ELR (cell line): Measurements from ENCODE around the gene DUSP12.

ENCODE experiments used
- DNase-seq: peaks from one replicate; pipeline ENCODE4 v3.0.0-alpha.2; 2015; ENCODE audit warnings: low read depth

Gene DUSP12

GRCh38 chr1:161770250-161770649 lies 20.7 kb downstream of the DUSP12 start:
- no peak for DNase-seq

GRCh38 chr1:161771161-161771560 lies 21.6 kb downstream of the DUSP12 start:
- DNase-seq: no peak

- no peak for DNase-seq
Observed at GRCh38 chr1:161771973-161772372, 22.4 kb downstream of the DUSP12 start.

- no peak for DNase-seq
Observed at GRCh38 chr1:161772397-161772796, 22.8 kb downstream of the DUSP12 start.

GRCh38 chr1:161773791-161774190 lies 24.2 kb downstream of the DUSP12 start:
- DNase-seq: no peak

GRCh38 chr1:161777261-161777660 lies 27.7 kb downstream of the DUSP12 start:
- DNase-seq: no peak

- DNase-seq: no peak
Observed at GRCh38 chr1:161778522-161778921, 28.9 kb downstream of the DUSP12 start.

GRCh38 chr1:161779393-161779792 lies 29.8 kb downstream of the DUSP12 start:
- no peak for DNase-seq

- DNase-seq: peak; percentile 55
Observed at GRCh38 chr1:161781995-161782394, 32.4 kb downstream of the DUSP12 start.

GRCh38 chr1:161782886-161783285 lies 33.3 kb downstream of the DUSP12 start:
- DNase-seq: no peak

- DNase-seq: no peak
Observed at GRCh38 chr1:161784968-161785367, 35.4 kb downstream of the DUSP12 start.

GRCh38 chr1:161787355-161787754 lies 37.8 kb downstream of the DUSP12 start:
- DNase-seq: peak; percentile 23

- peak; percentile 2 for DNase-seq
Observed at GRCh38 chr1:161790587-161791317, 41.2 kb downstream of the DUSP12 start.

- DNase-seq: peak; percentile 74
Observed at GRCh38 chr1:161791904-161792655, 42.5 kb downstream of the DUSP12 start.

- peak; percentile 95 for DNase-seq
Observed at GRCh38 chr1:161792740-161793139, 43.2 kb downstream of the DUSP12 start.

GRCh38 chr1:161799792-161800191 lies 50.2 kb downstream of the DUSP12 start:
- no peak for DNase-seq

- DNase-seq: no peak
Observed at GRCh38 chr1:161801955-161802354, 52.4 kb downstream of the DUSP12 start.

GRCh38 chr1:161803181-161803580 lies 53.6 kb downstream of the DUSP12 start:
- no peak for DNase-seq

- DNase-seq: no peak
Observed at GRCh38 chr1:161805399-161806197, 56.0 kb downstream of the DUSP12 start.
